ENCODE measurements around the gene HDAC11. TPM values are rescaled to one million over a fixed set of nuclear protein-coding genes. Genes with fewer than 3 reads are reported as not detected.

HDAC11 gene
- 8.5 and 11.0 TPM in 2 replicates for total RNA-seq

GRCh38 chr3:13479582-13480339 lies at the start of gene HDAC11:
HDAC11 (plus strand) TSS chr3:13480306; CDS start chr3:13480348, 42 bp downstream.

GRCh38 chr3:13548696-13549622 lies 68.9 kb downstream of the HDAC11 start, which contains the start of gene FBLN2:
FBLN2 (plus strand) TSS chr3:13549125; CDS start chr3:13570356, 21,231 bp downstream.

Small RNA genes lying within 50 kb of the gene (small RNA-seq; reads per million reads assigned to genes)
- not detected for gene AC027124.2

Other genes with a start within 250 kb of the HDAC11 start
- gene NUP210, start 60.0 kb upstream of the HDAC11 start, total RNA-seq = not detected in 2 replicates
- 34.8 and 187 TPM in 2 replicates for gene FBLN2, start 68.8 kb downstream of the HDAC11 start, total RNA-seq

Measured in placental epithelial cell (primary cell).